Adrenal gland (tissue), 12 donors: ENCODE measurements around the gene DZIP3. TPM values are rescaled to one million over a fixed set of nuclear protein-coding genes. Genes with fewer than 3 reads are reported as not detected.

Experiments
- DNase-seq, 7 donors: peaks; one replicate each; pipeline ENCODE4 v3.0.0-alpha.2; 2019 to 2020
- H3K27ac ChIP-seq, 5 donors: fragments of 200-600 bp; sonication (generic) in 4 of 5; 1 replicate in 3 of 5; 2 replicates in 2 of 5; pipeline versions ENCODE4 v1.5.1 to v1.8.0; 2016 to 2020; ENCODE audit warnings: mild to moderate bottlenecking in 1 of 5
- H3K27me3 ChIP-seq: fragments of 200-600 bp; 2 replicates; pipeline ENCODE4 v1.8.0; 2021
- H3K36me3 ChIP-seq, 2 donors: fragments of 200-600 bp; replicated peaks in 1 of 2; 1 replicate in 1 of 2; 2 replicates in 1 of 2; pipeline versions ENCODE4 v1.5.1 to v1.8.0; 2018 to 2022
- H3K4me1 ChIP-seq, 2 donors: fragments of 200-600 bp; replicated peaks in 1 of 2; 1 replicate in 1 of 2; 2 replicates in 1 of 2; pipeline versions ENCODE4 v1.5.1 to v1.8.0; 2018 to 2021
- H3K4me3 ChIP-seq, 4 donors: fragments of 200-600 bp; sonication (generic) in 3 of 4; one replicate each; pipeline ENCODE4 v1.5.1; 2016 to 2018
- H3K9me3 ChIP-seq, 3 donors: fragments of 200-600 bp; sonication (generic) in 1 of 3; replicated peaks in 1 of 3; 1 replicate in 2 of 3; 2 replicates in 1 of 3; pipeline versions ENCODE4 v1.5.1 to v1.8.0; 2016 to 2021
- POLR2A ChIP-seq, 2 donors: fragments of 450-650 bp; IDR thresholded peaks; one replicate each; pipeline ENCODE4 v1.6.1; 2017; ENCODE audit warnings: antibody characterized with exemption in 2 of 2, mild to moderate bottlenecking in 2 of 2, moderate library complexity in 1 of 2
- WGBS, 4 donors: extraction: QIAGEN DNeasy Blood & Tissue Kit in 2 of 4; methylation state at CpG; one replicate each; pipeline versions ENCODE4 v1.1.5 to v1.1.7; 2013 to 2017; 5-methylcytosine and 5-hydroxymethylcytosine counted together
- intact Hi-C, 2 donors: fragments of 100-400 bp; cut with DNase I; formaldehyde crosslinking; loops; one replicate each; pipeline versions ENCODE4 v1.14.1 to v1.15.0; 2022 to 2023
- polyA plus RNA-seq, 3 donors: library from polyadenylated mRNA; stranded (reverse); fragments of 200-250 nt in 2 of 3; fragments of 350-450 nt in 1 of 3; fragmentation: Illumina TruSeq in 1 of 3; extraction: RNeasy Lipid Tissue Mini Kit (QIAGEN cat#74804) in 1 of 3; gene quantifications; one replicate each; pipeline ENCODE4 v1.2.3, GENCODE V29; 2013 to 2014
- total RNA-seq, 9 donors: library from RNA; depleted of rRNA in 4 of 9; stranded (reverse); fragments of >200 nt in 4 of 9; fragments of 120-200 nt in 1 of 9; fragmentation: NEBNext Ultra II Directional in 1 of 9; extraction: Animal tissue kit (Norgen Biotek cat#: 25700) in 1 of 9; gene quantifications; one replicate each; pipeline versions ENCODE4 v1.1.0 to v1.2.4, GENCODE V29; 2013 to 2023
- TF ChIP-seq, protein P1 (sequence below), 6 experiments: fragments of 450-650 bp in 4 of 6; fragments of 200-600 bp in 2 of 6; sonication (generic) in 1 of 6; IDR thresholded peaks; 1 replicate in 5 of 6; 2 replicates in 1 of 6; pipeline versions ENCODE4 v1.5.1 to v1.8.0; 2016 to 2021; ENCODE audit warnings: antibody characterized with exemption in 6 of 6, mild to moderate bottlenecking in 2 of 6, moderate library complexity in 1 of 6
- donor health status: healthy with polysubstance abuse.
- donor health status: Bipolar disorder and iron deficiency.
- donor health status: DM: yes; HTN: yes; CAD: no.
- donor health status: DM: no; HTN: no; CAD: no.
- donor health status: DM: no; HTN: no; CAD: no.
- donor health status: DM: yes; HTN: yes; CAD: no.

The DZIP3 gene
- total and polyA plus RNA-seq, 12 donors: 8.9 to 39.3 (median 14.7) TPM

DNA sequence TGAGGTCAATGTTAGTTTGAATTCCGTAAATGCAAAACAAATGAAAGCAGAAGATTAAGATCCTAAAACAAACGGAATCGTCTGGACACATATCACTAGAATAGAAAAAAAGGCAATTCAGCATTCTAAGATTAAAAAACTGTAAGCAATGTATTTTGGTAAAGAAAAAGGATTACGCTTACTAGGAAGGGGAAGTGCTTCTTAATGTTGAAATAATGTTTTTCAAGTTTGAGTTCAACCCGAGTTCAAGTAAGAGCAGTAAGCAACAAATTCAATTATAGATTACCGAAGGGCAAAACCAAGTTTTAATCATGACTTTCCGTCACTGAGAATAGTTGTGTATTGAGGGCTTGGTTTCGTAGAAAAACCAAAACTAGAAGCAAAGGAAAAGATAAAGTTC is 921 bp upstream of the DZIP3 start:
- no peak for TF ChIP-seq POLR2A (IDR thresholded peaks at IDR 0.05)
- TF ChIP-seq, protein P1, sequence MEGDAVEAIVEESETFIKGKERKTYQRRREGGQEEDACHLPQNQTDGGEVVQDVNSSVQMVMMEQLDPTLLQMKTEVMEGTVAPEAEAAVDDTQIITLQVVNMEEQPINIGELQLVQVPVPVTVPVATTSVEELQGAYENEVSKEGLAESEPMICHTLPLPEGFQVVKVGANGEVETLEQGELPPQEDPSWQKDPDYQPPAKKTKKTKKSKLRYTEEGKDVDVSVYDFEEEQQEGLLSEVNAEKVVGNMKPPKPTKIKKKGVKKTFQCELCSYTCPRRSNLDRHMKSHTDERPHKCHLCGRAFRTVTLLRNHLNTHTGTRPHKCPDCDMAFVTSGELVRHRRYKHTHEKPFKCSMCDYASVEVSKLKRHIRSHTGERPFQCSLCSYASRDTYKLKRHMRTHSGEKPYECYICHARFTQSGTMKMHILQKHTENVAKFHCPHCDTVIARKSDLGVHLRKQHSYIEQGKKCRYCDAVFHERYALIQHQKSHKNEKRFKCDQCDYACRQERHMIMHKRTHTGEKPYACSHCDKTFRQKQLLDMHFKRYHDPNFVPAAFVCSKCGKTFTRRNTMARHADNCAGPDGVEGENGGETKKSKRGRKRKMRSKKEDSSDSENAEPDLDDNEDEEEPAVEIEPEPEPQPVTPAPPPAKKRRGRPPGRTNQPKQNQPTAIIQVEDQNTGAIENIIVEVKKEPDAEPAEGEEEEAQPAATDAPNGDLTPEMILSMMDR (IDR thresholded peaks at IDR 0.05): no peak
- Histone ChIP-seq H3K4me1 (peaks cover 3 to 23% of the 10 kb centered on the region in 2 donors), H3K27me3 (no peaks in the 10 kb centered on the region), H3K4me3 (peak overlapping the region in 3 of 4 donors; percentile 7 to 80 (median 69)), H3K27ac (peak overlapping the region in 3 of 5 donors; percentile 90 to 95 (median 95)), H3K36me3 (no peaks in the 10 kb centered on the region), H3K9me3 (no peaks in the 10 kb centered on the region)
- no peak for DNase-seq
- intact Hi-C loops: no loop called here
- WGBS, 4 donors: 0 to 2% (median 1%) methylated on average over 8 of the region's 8 CpGs

DNA sequence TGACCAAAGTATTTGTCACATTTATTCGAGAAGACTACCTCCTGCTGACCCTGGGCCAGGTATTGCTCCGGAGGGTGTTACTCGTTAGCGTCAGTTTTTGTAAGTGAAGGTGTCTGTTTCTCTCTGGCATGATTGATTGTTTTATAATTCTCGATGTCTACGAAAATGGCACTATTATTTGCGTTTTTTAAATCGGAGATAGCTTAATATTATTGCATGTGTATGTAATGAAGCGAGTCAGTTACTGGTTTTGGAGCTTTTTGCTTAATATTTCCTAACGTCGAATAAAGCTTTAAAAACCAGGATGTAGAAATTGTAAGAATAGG is 439 bp downstream of the DZIP3 start:
- intact Hi-C loops: no loop called here
- H3K4me3 ChIP-seq: peak overlapping the region; percentile 7 to 80 (median 62)
- H3K36me3 ChIP-seq: no peaks in the 10 kb centered on the region
- H3K9me3 ChIP-seq: no peaks in the 10 kb centered on the region
- no peaks in the 10 kb centered on the region for H3K27me3 ChIP-seq
- peaks cover 3 to 23% of the 10 kb centered on the region in 2 donors for H3K4me1 ChIP-seq
- TF ChIP-seq, protein P1 (IDR thresholded peaks at IDR 0.05): no peak
- no peak for DNase-seq
- peak overlapping the region; percentile 48 to 95 (median 90) for H3K27ac ChIP-seq
- WGBS, 4 donors: 0 to 2% (median 1%) methylated on average over 11 of the region's 11 CpGs

DNA sequence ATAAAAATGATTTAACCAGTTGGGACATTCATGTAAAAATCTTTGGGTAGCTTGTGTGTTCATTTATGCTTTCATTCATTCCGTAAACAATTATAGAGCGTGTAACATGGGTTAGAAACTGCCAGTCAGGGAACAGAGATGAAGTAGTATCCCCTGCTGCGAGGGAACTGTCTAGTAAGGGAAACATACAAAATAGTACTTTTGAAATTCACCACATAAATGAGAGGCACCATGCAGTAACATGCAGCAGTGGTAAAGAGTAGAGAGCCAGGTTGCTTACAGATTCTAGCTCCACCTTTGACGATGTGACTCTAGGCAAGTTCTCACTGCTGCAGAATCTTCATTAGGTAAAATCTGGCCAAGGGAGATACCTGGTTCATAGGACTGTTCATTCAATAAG is 938 bp downstream of the DZIP3 start:
- Histone ChIP-seq H3K4me3 (peak overlapping the region in 2 of 4 donors; percentile 69 to 80), H3K27ac (peak overlapping the region in 1 of 5 donors; percentile 95), H3K4me1 (peaks cover 3 to 23% of the 10 kb centered on the region in 2 donors), H3K36me3 (no peaks in the 10 kb centered on the region), H3K9me3 (no peaks in the 10 kb centered on the region), H3K27me3 (no peaks in the 10 kb centered on the region)
- WGBS, 4 donors: 25 to 31% (median 29%) methylated on average over 4 of the region's 4 CpGs
- TF ChIP-seq, protein P1 (IDR thresholded peaks at IDR 0.05): no peak
- TF ChIP-seq POLR2A (IDR thresholded peaks at IDR 0.05): no peak
- DNase-seq: no peak
- intact Hi-C loops: no loop called here

DNA sequence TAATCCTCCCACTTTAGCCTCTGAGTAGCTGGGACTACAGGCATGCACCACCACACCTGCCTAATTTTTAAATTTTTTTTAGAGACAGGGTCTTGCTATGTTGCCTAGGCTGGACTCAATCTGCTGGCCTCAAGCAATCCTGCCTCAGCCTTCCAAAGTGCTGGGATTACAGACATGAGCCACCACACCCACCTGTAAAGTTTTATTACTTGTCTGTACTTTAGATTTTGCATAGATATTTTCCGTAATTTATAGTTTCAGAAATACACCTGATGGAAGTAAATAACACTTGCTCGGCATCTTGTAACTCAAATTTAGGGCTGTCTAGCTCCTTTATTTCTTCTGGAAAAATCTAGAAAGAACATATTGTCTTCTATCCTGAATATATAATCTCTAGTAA is 5.8 kb downstream of the DZIP3 start:
- no peak for DNase-seq
- no peak overlapping the region for H3K4me3 ChIP-seq
- intact Hi-C loops: no loop called here
- H3K9me3 ChIP-seq: no peaks in the 10 kb centered on the region
- no peaks in the 10 kb centered on the region for H3K27me3 ChIP-seq
- H3K27ac ChIP-seq: no peak overlapping the region
- TF ChIP-seq, protein P1 (IDR thresholded peaks at IDR 0.05): no peak
- TF ChIP-seq POLR2A (IDR thresholded peaks at IDR 0.05): no peak
- H3K36me3 ChIP-seq: no peaks in the 10 kb centered on the region
- peaks cover 0 to 18% of the 10 kb centered on the region in 2 donors for H3K4me1 ChIP-seq
- 97 to 98% (median 97%) methylated on average over 2 of the region's 2 CpGs for WGBS, 4 donors
